Kasumi-1 (cell line): Measurements from ENCODE around the gene CLSTN2.
"Not testable (repeated sequence)": the region's sequence is repeated elsewhere in the genome, so short reads cannot be mapped to it uniquely, and the experiment has no call there.

Experiments used
- DNase-seq, 2 experiments: peaks; one replicate each; lab custom pipeline; 2025; lab: John Stamatoyannopoulos, UW

Gene CLSTN2

DNA sequence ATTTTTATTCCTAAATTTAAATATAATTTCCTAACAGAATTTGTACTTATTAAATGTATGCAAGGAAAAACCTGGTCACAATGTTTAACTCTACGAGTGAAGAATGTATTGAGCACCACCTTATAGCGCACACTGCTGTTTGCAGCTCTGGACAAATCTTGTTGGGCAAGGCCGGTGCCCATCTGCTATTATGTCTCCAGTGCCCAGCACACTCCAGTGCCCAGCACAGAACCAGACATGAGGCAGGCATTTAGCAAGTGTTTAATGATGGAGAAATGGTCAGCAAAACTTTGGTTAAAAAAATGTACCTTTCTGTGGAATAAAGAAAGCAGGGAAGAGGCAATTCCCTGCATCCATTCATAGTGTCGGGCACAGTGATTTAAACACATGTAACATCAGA, 488.2 kb downstream of the CLSTN2 start:
- DNase-seq, result no peak

DNA sequence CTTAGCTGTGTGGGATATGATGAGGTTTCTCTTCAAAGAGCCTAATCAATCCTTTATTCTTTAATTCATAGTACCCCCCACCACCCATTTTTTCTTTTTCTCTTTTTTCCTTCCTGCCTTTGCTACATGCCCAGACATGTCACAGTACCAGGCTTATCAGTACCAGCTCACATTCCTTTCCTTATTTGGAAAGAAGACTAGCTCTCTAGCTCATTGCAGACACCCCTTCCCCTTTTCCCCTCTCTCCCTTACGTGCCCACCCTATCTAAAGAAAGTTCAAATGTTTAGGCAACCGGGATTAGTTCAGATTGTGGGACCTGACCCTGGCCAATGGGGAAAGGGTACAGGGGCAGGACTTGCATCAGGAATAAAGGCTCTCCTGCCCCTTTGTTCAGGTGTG, 488.6 kb downstream of the CLSTN2 start:
- DNase-seq, result not testable (repeated sequence)

DNA sequence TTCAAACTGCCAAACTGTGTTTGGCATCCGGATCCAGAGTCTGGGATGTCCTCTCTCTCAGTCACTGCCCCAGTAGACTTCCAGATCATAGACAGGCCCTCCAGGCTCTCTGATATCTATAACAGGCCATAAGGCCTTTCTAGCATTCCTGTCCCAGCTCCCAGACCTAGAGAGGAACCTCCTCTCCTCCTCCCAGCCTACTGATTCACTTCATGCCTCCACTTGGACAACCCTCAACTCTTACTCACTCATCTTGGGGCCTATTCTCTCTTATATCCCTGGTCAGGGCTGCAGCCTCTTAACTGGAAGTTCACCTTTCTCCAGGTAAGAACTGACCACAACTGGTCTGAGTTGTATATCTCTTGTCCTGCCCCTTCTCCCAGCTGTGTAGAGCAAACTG, 489.2 kb downstream of the CLSTN2 start:
- DNase-seq, result no peak

- DNase-seq, result no peak
Measured at GRCh38 chr3:140424726-140425125, 489.7 kb downstream of the CLSTN2 start.

GRCh38 chr3:140427786-140428185, 492.8 kb downstream of the CLSTN2 start:
- no peak for DNase-seq

GRCh38 chr3:140428380-140428779, 493.4 kb downstream of the CLSTN2 start:
- no peak for DNase-seq

DNA sequence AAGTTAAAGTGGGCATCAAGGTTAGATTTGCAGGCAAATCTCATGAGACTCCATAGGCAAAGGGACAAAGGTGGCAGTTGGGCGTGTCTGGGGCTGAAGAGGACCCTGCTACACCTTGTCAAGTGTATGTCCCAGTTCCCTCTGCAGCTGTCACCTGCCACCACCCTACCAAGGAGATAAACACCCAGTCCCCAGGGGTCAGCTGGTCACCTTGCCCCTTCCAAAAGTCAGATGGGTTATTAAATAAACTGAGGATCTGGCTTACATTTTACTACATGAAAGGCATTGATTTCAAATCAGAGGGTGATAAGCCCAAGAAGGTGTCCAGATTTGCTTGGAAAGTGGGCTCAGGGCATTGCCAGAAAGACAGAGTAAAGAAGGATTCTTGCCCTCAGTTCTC, 494.8 kb downstream of the CLSTN2 start:
- DNase-seq, result no peak

DNA sequence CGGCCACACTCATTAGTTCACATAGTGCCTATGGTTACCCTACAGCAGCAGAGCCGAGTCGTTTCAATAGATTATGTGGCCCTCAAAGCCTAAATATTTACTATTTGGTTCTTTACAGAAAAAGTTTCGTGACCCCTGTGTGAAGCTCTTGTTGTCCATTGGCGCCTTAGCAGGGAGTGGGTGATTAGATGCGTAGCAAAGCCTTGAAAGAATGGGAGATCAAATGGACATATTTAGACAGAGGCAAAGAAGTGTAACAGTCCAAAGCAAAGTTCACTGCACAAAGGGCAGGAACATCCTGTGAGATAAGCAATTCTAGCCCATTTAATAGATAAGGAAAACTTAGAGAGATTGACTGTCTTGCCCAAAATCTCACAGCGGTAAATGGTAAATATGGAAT, 495.5 kb downstream of the CLSTN2 start:
- DNase-seq, result no peak

DNA sequence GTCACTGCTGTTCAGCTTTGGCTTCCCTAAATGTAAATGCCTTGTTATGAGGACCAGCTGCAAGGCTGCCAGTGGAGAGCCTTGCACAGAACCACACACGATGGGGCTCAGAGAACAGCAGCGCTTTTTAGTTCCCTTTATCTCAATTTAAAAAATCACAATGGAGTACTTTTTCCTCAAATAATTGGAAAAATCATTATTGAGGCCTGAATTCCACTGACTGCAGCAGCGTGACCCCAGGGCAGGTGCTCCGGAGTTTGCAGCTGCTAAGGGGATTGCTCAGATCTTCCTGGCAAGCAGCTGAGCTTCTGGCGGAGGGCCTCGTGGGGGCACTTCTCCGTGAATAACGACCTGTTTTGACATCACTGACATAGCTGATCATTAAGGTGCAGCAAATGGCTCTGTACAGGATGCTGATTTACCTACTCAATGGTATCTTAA, 497.3 kb downstream of the CLSTN2 start:
- no peak for DNase-seq

- DNase-seq, result no peak
Measured at GRCh38 chr3:140433431-140433830, 498.4 kb downstream of the CLSTN2 start.

DNA sequence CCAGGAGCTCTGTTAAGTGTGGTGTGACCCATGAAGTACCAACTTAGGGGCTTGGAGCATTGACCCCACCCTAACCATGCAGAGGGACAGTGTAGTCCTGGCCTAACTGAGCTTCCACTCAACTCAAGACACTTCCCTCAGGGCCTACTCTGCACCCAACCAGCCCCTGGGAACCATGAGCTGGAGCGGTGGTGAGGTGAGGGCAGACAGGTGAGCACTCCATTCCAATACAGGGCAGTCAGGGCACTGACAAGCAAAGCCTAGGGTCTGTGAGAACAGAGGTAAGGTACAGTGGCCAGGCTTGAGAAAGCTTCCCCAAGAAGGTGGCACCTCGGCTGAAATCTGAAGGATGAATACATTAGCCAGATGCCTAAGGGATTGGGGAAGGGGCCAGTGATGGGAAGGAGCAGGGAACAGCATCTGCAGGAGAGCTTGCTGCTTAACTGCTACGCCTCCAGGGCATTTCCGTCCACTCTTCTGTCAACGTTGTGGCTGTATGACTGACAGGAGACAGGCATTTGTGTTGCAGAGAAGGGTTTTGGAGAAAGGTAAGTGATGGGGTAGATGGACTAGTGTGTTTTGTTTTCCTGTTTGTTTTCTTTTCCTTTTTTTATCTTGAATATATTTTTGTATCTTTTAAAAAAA, 499.4 kb downstream of the CLSTN2 start:
- DNase-seq, result no peak

GRCh38 chr3:140436421-140436820, 501.4 kb downstream of the CLSTN2 start:
- DNase-seq, result no peak

GRCh38 chr3:140438736-140439470, 503.9 kb downstream of the CLSTN2 start:
- DNase-seq, result no peak

GRCh38 chr3:140439527-140439926, 504.5 kb downstream of the CLSTN2 start:
- no peak for DNase-seq

- no peak for DNase-seq
Measured at GRCh38 chr3:140440446-140440845, 505.5 kb downstream of the CLSTN2 start.

GRCh38 chr3:140441006-140441405, 506.0 kb downstream of the CLSTN2 start:
- DNase-seq, result no peak

- no peak for DNase-seq
Measured at GRCh38 chr3:140442621-140443020, 507.6 kb downstream of the CLSTN2 start.

DNA sequence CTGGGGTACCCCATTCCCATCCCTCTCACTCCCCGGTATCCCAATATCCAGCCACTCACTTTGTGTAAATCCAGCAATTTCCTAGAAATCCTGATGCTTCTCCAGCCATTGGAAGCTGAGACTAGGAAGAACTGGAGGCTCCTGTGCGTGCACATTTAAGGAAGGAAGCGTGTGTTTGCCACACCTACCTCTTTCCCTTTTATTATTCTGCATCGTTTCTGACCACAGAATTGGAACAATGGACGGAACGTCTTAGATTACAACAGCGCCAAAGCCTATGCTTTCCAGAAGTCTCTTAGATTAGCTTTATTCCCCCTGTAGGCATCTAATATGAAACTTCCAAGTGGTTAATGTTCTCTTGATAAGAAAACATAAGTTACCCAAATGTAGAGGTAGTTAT, 508.1 kb downstream of the CLSTN2 start:
- DNase-seq, result no peak

- DNase-seq, result no peak
Measured at GRCh38 chr3:140443806-140444205, 508.8 kb downstream of the CLSTN2 start.

- no peak for DNase-seq
Measured at GRCh38 chr3:140446734-140447133, 511.7 kb downstream of the CLSTN2 start.

- DNase-seq, result no peak
Measured at GRCh38 chr3:140447136-140447535, 512.2 kb downstream of the CLSTN2 start.

DNA sequence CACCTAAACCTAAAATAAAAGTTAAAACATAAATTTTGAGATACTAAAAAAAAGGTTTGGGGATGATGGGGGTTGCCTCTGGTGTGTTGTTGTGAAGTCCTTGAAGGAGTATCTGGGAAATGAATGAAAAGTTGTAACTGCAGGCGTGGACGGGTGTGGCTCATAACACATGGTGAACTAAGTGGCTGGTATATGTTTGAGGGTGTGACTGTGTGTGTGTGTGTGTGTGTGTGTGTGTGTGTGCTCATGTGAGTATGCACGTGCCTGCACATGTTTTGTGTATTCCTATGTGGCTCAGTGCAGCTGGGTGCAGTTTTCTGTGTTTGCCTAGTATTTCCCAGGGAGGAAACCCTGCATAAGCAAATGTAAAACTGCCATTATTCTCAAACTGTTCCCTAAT, 513.0 kb downstream of the CLSTN2 start:
- DNase-seq, result no peak

- no peak for DNase-seq
Measured at GRCh38 chr3:140449413-140450256, 514.6 kb downstream of the CLSTN2 start.
